GM12801 (cell line): ENCODE measurements around the gene WASHC3.

Experiments used
- TF ChIP-seq, protein P1 (sequence below): IDR thresholded peaks from one replicate; pipeline ENCODE4 v1.5.1; 2011; ENCODE audit warnings: control low read depth; ENCODE audit not compliant: insufficient read length; ENCODE audit errors: extremely low read depth

WASHC3 gene, protein sequence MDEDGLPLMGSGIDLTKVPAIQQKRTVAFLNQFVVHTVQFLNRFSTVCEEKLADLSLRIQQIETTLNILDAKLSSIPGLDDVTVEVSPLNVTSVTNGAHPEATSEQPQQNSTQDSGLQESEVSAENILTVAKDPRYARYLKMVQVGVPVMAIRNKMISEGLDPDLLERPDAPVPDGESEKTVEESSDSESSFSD

DNA sequence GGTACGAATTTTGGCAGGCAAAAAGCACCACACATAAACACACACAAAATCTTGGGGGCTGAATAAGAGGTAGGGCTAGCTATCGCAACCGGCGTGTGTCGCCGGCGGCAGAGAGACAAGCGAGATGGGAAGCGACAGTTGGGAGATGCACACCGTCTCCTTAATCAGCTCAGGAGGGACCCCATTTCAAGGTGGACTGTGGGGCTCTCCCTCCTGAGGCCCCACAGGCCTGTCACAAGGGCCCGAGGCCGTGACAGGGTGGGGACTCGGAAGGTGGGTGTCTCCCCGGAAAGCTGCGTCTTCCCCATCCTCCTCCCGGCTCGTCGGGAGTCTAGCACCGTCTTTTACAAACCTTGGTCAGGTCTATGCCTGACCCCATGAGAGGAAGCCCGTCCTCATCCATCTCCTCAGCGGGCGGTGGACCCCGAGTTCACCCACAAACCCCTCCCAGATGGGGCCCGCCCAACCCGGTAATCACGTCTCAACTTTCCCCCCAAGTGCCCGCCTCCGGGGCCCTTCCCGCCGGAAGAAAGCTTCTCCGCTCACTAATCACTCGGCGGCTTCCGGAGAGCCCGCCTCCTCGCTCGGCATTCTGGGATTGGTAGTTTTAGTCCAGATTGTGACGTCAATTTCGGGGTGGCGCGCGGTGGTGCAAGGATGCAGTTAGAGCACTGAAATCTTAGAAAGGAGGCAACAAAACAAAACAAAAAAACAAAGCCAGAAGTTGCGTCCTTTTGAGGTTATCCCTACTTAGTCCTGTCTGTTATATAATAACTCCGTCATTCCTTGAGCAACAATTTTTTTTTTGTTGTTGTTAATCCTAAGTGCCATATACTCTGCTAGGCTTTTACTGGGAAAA lies at the start of gene WASHC3:
WASHC3 (minus strand) TSS at position 432 of the 859 bp plus-strand sequence; CDS start at position 403, 29 bp downstream.
- TF ChIP-seq, protein P1, sequence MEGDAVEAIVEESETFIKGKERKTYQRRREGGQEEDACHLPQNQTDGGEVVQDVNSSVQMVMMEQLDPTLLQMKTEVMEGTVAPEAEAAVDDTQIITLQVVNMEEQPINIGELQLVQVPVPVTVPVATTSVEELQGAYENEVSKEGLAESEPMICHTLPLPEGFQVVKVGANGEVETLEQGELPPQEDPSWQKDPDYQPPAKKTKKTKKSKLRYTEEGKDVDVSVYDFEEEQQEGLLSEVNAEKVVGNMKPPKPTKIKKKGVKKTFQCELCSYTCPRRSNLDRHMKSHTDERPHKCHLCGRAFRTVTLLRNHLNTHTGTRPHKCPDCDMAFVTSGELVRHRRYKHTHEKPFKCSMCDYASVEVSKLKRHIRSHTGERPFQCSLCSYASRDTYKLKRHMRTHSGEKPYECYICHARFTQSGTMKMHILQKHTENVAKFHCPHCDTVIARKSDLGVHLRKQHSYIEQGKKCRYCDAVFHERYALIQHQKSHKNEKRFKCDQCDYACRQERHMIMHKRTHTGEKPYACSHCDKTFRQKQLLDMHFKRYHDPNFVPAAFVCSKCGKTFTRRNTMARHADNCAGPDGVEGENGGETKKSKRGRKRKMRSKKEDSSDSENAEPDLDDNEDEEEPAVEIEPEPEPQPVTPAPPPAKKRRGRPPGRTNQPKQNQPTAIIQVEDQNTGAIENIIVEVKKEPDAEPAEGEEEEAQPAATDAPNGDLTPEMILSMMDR, result no peak

DNA sequence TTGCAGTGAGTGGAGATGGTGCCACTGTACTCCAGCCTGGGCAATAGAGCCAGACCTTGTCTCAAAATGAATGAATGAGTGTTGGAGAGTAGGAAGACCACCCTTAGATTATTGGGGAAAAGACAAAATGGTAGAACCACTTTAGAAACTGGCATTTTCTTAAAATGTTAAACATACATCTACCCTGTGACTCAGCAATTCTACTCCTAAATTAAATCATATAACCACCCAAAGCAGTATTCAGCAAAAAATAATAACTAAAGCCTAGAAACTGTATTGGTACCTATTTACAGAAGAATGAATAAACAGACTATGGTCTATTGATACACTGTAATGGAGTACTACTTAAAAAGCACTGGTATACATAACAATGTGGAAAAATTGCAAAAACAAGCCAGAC lies 49.0 kb upstream of the WASHC3 start:
- TF ChIP-seq, protein P1, result no peak

DNA sequence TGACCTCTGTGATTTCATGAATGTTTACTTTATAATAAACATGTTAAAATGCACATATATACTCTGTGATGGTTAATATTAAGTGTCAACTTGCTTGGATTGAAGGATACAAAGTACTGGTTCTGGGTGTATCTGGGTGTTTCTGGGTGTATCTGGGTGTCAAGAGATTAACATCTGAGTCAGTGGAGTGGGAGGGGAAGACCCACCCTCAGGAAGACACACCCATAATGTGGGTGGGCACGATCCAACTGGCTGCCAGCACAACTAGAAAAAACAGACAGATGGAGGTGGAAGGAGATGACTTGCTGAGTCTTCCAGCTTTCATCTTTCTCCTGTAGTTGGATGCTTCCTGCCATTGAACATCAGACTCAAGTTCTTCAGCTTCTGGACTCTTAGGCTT lies 46.2 kb upstream of the WASHC3 start:
- TF ChIP-seq, protein P1, result no peak

DNA sequence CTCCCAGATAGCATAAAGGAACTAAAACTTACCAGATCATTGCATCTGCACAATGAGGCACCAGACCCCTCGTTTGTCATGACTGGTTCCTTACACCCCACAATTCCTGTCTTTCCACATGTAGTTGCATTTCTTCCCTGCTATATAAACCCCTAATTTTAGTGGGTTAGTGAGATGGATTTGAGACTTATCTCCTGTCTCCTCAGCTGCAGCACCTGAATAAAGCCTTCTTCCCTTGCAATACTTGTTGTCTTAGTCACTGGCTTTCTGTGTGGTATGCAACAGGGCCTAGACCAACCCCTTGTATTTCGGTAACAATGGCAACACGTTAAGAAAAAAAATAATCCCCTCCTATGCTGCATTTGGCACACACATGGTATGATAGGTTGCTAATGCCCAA lies 45.1 kb upstream of the WASHC3 start:
- TF ChIP-seq, protein P1, result no peak

DNA sequence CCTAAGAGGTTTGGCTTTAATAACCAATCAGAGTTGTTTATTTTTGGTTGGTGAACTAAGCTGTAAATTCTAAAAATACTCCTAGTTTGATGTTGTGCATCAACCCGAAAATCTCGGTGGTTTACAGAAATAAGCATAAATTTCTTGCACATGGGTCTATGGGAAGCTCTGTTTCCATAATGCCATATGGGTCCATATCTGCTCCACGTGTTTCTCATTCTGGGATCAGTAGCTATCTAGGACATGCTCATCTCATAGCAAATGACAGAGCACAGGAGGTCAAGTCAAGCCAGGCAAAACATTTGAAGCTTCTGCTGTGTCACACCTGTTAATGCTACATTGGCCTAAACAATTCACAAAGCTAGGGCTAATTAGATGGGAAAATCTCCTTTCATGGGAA lies 35.1 kb upstream of the WASHC3 start:
- TF ChIP-seq, protein P1, result no peak

DNA sequence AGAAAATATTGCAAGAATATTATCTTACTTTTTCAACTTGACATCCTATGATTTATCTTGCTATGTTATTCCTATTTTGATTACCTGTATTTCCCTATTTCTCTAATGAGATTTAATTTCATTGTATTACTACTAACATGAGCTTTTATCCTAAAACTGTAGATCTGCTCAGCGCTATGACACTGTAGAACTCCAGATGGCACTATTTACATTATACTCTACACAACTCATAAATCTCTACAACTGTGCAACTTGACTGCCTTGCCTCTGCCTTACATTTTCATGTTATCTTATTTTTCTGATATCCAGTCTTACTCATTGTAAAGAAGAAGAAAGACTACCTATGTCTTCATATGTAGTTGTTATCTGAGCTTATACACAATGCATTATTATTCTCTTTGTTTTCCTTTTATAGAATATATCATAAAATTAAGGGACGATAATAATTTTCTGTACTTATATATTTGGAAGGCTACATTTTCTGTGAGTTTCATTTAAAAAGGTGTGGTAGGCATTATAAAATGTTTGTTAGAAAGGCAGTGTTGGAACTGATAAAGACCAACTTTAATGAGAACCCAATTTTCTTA lies 34.0 kb upstream of the WASHC3 start:
- TF ChIP-seq, protein P1, result no peak

DNA sequence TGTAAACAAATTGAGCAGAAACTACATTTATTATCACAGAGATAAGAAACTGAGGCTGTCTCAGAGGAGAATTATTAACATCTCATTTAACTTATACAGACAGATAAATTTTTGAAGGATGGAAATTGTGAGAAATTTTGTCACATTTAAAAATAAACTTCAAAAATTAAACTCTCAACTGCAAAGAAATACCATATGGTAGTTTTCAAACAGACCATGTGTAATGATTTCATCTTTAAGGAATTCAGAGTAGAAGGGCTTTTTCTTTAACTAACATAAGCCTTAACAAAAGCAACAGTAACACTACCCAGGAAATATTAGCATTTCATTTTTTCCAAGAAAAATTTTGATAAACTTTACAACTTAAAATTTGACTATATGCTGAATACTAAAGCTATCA lies 31.5 kb upstream of the WASHC3 start:
- TF ChIP-seq, protein P1, result no peak
